Natural killer cell (primary cell): ENCODE results near the gene COX19. TPM values are rescaled to one million over a fixed set of nuclear protein-coding genes. Genes with fewer than 3 reads are reported as not detected.

Source experiments
- ATAC-seq, 3 donors: fragments of 150-1000 bp in 2 of 3; fragments of 200-7000 bp in 1 of 3; cut with Tn5 transposase; 1 replicate in 1 of 3; 2 replicates in 2 of 3; pipeline ENCODE4 v1.10.0; 2021; ENCODE audit warnings: mild to moderate bottlenecking in 2 of 3, moderate library complexity in 2 of 3
- DNase-seq, 2 donors: peaks; one replicate each; pipeline versions ENCODE4 v3.0.0 to v3.0.0-alpha.2; 2013 to 2021; ENCODE audit warnings: mixed read lengths in 1 of 2
- H3K27ac ChIP-seq: one replicate; pipeline ENCODE4 v1.5.1; 2013; ENCODE audit warnings: mild to moderate bottlenecking, low read length
- H3K27me3 ChIP-seq: one replicate; pipeline ENCODE4 v1.6.1; 2013; ENCODE audit warnings: low read length; ENCODE audit not compliant: control insufficient read depth, insufficient read depth
- H3K36me3 ChIP-seq: one replicate; pipeline ENCODE4 v1.6.1; 2013; ENCODE audit warnings: low read length; ENCODE audit not compliant: control insufficient read depth, insufficient read depth
- H3K4me1 ChIP-seq: one replicate; pipeline ENCODE4 v1.6.1; 2013; ENCODE audit warnings: low read length; ENCODE audit not compliant: control insufficient read depth, insufficient read depth
- H3K4me3 ChIP-seq: one replicate; pipeline ENCODE4 v1.5.1; 2013; ENCODE audit warnings: low read length
- H3K9me3 ChIP-seq: one replicate; pipeline ENCODE4 v1.6.1; 2013; ENCODE audit warnings: low read length; ENCODE audit not compliant: control insufficient read depth, insufficient read depth
- H3K27ac Mint-ChIP-seq, 2 donors: one replicate each; pipeline ENCODE4 v1.8.0; 2022; ENCODE audit warnings: mild to moderate bottlenecking in 2 of 2, mixed read lengths in 2 of 2, moderate library complexity in 1 of 2
- H3K27me3 Mint-ChIP-seq, 2 donors: one replicate each; pipeline ENCODE4 v1.8.0; 2022; ENCODE audit warnings: low read depth in 2 of 2, mixed read lengths in 2 of 2
- H3K36me3 Mint-ChIP-seq: one replicate; pipeline ENCODE4 v1.8.0; 2022; ENCODE audit warnings: mixed read lengths
- H3K4me1 Mint-ChIP-seq, 2 donors: one replicate each; pipeline ENCODE4 v1.8.0; 2022; ENCODE audit warnings: mixed read lengths in 2 of 2
- H3K4me3 Mint-ChIP-seq: one replicate; pipeline ENCODE4 v1.8.0; 2022; ENCODE audit warnings: mild to moderate bottlenecking, moderate library complexity, mixed read lengths
- H3K9me3 Mint-ChIP-seq, 2 donors: one replicate each; pipeline ENCODE4 v1.8.0; 2022; ENCODE audit warnings: mixed read lengths in 2 of 2
- CTCF ChIP-seq: fragments of 200-600 bp; IDR thresholded peaks from one replicate; pipeline ENCODE4 v1.8.0; 2022; ENCODE audit warnings: antibody characterized with exemption
- WGBS: methylation state at CpG from one replicate; pipeline ENCODE4 v1.1.7; 2013; ENCODE audit warnings: missing lambda C conversion rate; ENCODE audit not compliant: insufficient coverage; 5-methylcytosine and 5-hydroxymethylcytosine counted together
- intact Hi-C: fragments of 100-400 bp; cut with micrococcal nuclease; formaldehyde crosslinking; loops from one replicate; pipeline ENCODE4 v1.14.2; 2022
- total RNA-seq, 4 donors: library from RNA; stranded (reverse); fragments of 120-200 nt in 1 of 4; gene quantifications; one replicate each; pipeline versions ENCODE4 v1.2.3 to v1.2.4, GENCODE V29; 2013 to 2022

Gene COX19
- total RNA-seq, 3 donors from 2014 or later (not counting 1 experiment from before 2014, with no cell fraction given), result 33.6 to 38.3 (median 33.6) TPM

GRCh38 chr7:947391-948210 lies 27.7 kb downstream of the COX19 start:
- no peaks in the 10 kb centered on the region for H3K36me3 Mint-ChIP-seq
- no peak overlapping the region for H3K4me3 Mint-ChIP-seq
- peaks cover 18 to 38% of the 10 kb centered on the region in 2 donors for H3K4me1 Mint-ChIP-seq
- Histone ChIP-seq H3K36me3 (peaks cover 4% of the 10 kb centered on the region), H3K9me3 (no peaks in the 10 kb centered on the region), H3K4me1 (peaks cover 36% of the 10 kb centered on the region), H3K27ac (no peak overlapping the region), H3K27me3 (no peaks in the 10 kb centered on the region), H3K4me3 (no peak overlapping the region)
- 92% methylated on average over 37 of the region's 37 CpGs for WGBS
- no peak for DNase-seq
- H3K9me3 Mint-ChIP-seq, result no peaks in the 10 kb centered on the region
- no peak for ATAC-seq
- TF ChIP-seq CTCF, result no peak
- peak overlapping the region in 1 of 2 donors; percentile 14 for H3K27ac Mint-ChIP-seq
- intact Hi-C loops, result no loop called here
- no peaks in the 10 kb centered on the region for H3K27me3 Mint-ChIP-seq

GRCh38 chr7:946256-946996 lies 28.9 kb downstream of the COX19 start:
- peaks cover 20 to 41% of the 10 kb centered on the region in 2 donors for H3K4me1 Mint-ChIP-seq
- no peak overlapping the region for H3K4me3 ChIP-seq
- 90% methylated on average over 29 of the region's 29 CpGs for WGBS
- H3K4me1 ChIP-seq, result peaks cover 28% of the 10 kb centered on the region
- no peak for TF ChIP-seq CTCF
- intact Hi-C loops, result no loop called here
- no peak overlapping the region for H3K27ac ChIP-seq
- ATAC-seq (no peak), DNase-seq (no peak)
- no peaks in the 10 kb centered on the region for H3K9me3 Mint-ChIP-seq
- H3K4me3 Mint-ChIP-seq, result no peak overlapping the region
- H3K27ac Mint-ChIP-seq, result no peak overlapping the region
- H3K36me3 Mint-ChIP-seq, result no peaks in the 10 kb centered on the region
- H3K27me3 Mint-ChIP-seq, result no peaks in the 10 kb centered on the region
- H3K9me3 ChIP-seq, result no peaks in the 10 kb centered on the region
- H3K36me3 ChIP-seq, result peaks cover 4% of the 10 kb centered on the region
- no peaks in the 10 kb centered on the region for H3K27me3 ChIP-seq

GRCh38 chr7:945556-946255 lies 29.6 kb downstream of the COX19 start:
- TF ChIP-seq CTCF, result no peak
- Histone ChIP-seq H3K27me3 (no peaks in the 10 kb centered on the region), H3K36me3 (peaks cover 4% of the 10 kb centered on the region), H3K9me3 (no peaks in the 10 kb centered on the region), H3K4me1 (peaks cover 24% of the 10 kb centered on the region), H3K4me3 (no peak overlapping the region), H3K27ac (no peak overlapping the region)
- WGBS, result 93% methylated on average over 29 of the region's 30 CpGs
- H3K36me3 Mint-ChIP-seq, result no peaks in the 10 kb centered on the region
- H3K4me1 Mint-ChIP-seq, result peaks cover 27 to 46% of the 10 kb centered on the region in 2 donors
- H3K4me3 Mint-ChIP-seq, result no peak overlapping the region
- H3K9me3 Mint-ChIP-seq, result no peaks in the 10 kb centered on the region
- no peaks in the 10 kb centered on the region for H3K27me3 Mint-ChIP-seq
- no peak for DNase-seq
- no peak overlapping the region for H3K27ac Mint-ChIP-seq
- intact Hi-C loops, result no loop called here
- ATAC-seq, result no peak
